Kidney (tissue), 14 donors: ENCODE data around the gene BEX4. TPM values are rescaled to one million over a fixed set of nuclear protein-coding genes. Genes with fewer than 3 reads are reported as not detected.
"Not testable (repeated sequence)": the region's sequence is repeated elsewhere in the genome, so short reads cannot be mapped to it uniquely, and the experiment has no call there.

Experiments used
- DNase-seq, 5 donors: peaks; one replicate each; pipeline ENCODE4 v3.0.0-alpha.2; 2013 to 2020
- FAIRE-seq: peaks from 2 replicates; lab custom pipeline; 2012; peaks lifted over from hg19 to GRCh38; lab: Jason Lieb, UNC
- H3K27ac ChIP-seq, 2 donors: one replicate each; pipeline ENCODE4 v1.7.0; 2013; ENCODE audit warnings: low read depth in 2 of 2, low read length in 2 of 2, inconsistent platforms in 1 of 2
- H3K27me3 ChIP-seq: one replicate; pipeline ENCODE4 v1.7.1; 2013; ENCODE audit warnings: low read length, inconsistent platforms; ENCODE audit not compliant: control insufficient read depth, insufficient read depth
- H3K36me3 ChIP-seq, 3 donors: one replicate each; pipeline versions ENCODE4 v1.7.0 to v1.7.1; 2013; ENCODE audit warnings: low read length in 3 of 3, control low read depth in 1 of 3, inconsistent platforms in 1 of 3; ENCODE audit not compliant: insufficient read depth in 3 of 3, control insufficient read depth in 2 of 3
- H3K4me1 ChIP-seq, 3 donors: one replicate each; pipeline versions ENCODE4 v1.7.0 to v1.7.1; 2013; ENCODE audit warnings: low read length in 3 of 3, inconsistent platforms in 1 of 3, low read depth in 1 of 3; ENCODE audit not compliant: control insufficient read depth in 2 of 3, insufficient read depth in 2 of 3
- H3K4me3 ChIP-seq, 3 donors: one replicate each; pipeline versions ENCODE4 v1.7.0 to v1.8.1; 2013; ENCODE audit warnings: low read length in 3 of 3, control low read depth in 1 of 3, inconsistent platforms in 1 of 3
- H3K9ac ChIP-seq, 3 donors: one replicate each; pipeline versions ENCODE4 v1.7.0 to v1.7.1; 2013; ENCODE audit warnings: low read length in 3 of 3, control low read depth in 1 of 3, inconsistent platforms in 1 of 3
- H3K9me3 ChIP-seq, 3 donors: one replicate each; pipeline versions ENCODE4 v1.7.0 to v1.7.1; 2013; ENCODE audit warnings: low read length in 3 of 3, control low read depth in 1 of 3, inconsistent platforms in 1 of 3; ENCODE audit not compliant: control insufficient read depth in 2 of 3, insufficient read depth in 1 of 3
- intact Hi-C: fragments of 100-400 bp; cut with DNase I; formaldehyde crosslinking; loops from one replicate; pipeline ENCODE4 v1.11.1; 2022
- polyA plus RNA-seq: library from polyadenylated mRNA; stranded (reverse); fragments of 350-450 nt; fragmentation: Illumina TruSeq; extraction: RNeasy Lipid Tissue Mini Kit (QIAGEN cat#74804); gene quantifications from one replicate; pipeline ENCODE4 v1.2.3, GENCODE V29; 2014; ENCODE audit warnings: low read depth, low replicate concordance; ENCODE audit not compliant: insufficient read depth
- total RNA-seq: library from RNA; stranded (reverse); fragmentation: NEBNext Ultra II Directional; extraction: Animal tissue kit (Norgen Biotek cat#: 25700); gene quantifications from one replicate; pipeline ENCODE4 v1.2.1, GENCODE V29; 2021
- TF ChIP-seq, protein P1 (sequence below): IDR thresholded peaks from 3 replicates; pipeline ENCODE4 v1.5.1; 2012; ENCODE audit warnings: mild to moderate bottlenecking, moderate library complexity, borderline replicate concordance; ENCODE audit not compliant: insufficient read depth; ENCODE audit errors: extremely low read depth
- donor health status: control.
- donor health status: control.
- donor health status: control.
- donor health status: control.
- donor health status: control.
- donor health status: DM: yes; HTN: yes; CAD: no.
- donor health status: Normal renal cell carcinoma (clear cell type).

Gene BEX4
- total and polyA plus RNA-seq, 2 donors from 2014 or later, result 52.6 to 135 TPM

DNA sequence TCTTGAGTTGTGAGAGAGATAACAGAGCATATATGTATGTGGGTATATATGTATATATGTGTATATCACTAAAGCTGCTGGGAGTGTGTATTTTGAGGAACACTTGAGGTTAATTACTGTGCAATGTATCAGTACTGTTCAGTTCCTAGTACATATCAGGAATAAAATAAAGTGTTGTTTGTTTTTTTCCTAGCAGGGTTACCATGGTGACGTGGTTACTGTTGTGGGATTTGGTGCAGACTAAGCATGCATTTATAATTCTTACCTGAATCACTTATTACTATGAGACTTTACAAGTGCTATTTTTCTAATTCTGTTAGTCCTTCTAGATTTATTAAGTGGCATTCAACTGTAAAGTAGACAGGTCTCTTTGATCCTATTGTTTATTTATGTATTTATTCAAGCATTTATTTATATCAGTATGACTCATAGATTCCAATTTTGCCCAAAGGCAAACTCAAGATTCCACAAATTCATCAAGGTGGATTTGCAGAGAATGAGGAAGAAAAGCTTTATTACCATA lies 26.9 kb upstream of the BEX4 start:
- DNase-seq (peak in 2 of 5 donors; percentile 19 to 22), FAIRE-seq (peak; percentile 64)
- no peaks in the 10 kb centered on the region for H3K36me3 ChIP-seq
- H3K27ac ChIP-seq, result no peak overlapping the region
- no peak overlapping the region for H3K4me3 ChIP-seq
- H3K9me3 ChIP-seq, result no peaks in the 10 kb centered on the region
- no peaks in the 10 kb centered on the region for H3K27me3 ChIP-seq
- H3K9ac ChIP-seq, result no peak overlapping the region
- intact Hi-C loops, result no loop called here
- TF ChIP-seq, protein P1, sequence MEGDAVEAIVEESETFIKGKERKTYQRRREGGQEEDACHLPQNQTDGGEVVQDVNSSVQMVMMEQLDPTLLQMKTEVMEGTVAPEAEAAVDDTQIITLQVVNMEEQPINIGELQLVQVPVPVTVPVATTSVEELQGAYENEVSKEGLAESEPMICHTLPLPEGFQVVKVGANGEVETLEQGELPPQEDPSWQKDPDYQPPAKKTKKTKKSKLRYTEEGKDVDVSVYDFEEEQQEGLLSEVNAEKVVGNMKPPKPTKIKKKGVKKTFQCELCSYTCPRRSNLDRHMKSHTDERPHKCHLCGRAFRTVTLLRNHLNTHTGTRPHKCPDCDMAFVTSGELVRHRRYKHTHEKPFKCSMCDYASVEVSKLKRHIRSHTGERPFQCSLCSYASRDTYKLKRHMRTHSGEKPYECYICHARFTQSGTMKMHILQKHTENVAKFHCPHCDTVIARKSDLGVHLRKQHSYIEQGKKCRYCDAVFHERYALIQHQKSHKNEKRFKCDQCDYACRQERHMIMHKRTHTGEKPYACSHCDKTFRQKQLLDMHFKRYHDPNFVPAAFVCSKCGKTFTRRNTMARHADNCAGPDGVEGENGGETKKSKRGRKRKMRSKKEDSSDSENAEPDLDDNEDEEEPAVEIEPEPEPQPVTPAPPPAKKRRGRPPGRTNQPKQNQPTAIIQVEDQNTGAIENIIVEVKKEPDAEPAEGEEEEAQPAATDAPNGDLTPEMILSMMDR, result no peak
- H3K4me1 ChIP-seq, result no peaks in the 10 kb centered on the region

DNA sequence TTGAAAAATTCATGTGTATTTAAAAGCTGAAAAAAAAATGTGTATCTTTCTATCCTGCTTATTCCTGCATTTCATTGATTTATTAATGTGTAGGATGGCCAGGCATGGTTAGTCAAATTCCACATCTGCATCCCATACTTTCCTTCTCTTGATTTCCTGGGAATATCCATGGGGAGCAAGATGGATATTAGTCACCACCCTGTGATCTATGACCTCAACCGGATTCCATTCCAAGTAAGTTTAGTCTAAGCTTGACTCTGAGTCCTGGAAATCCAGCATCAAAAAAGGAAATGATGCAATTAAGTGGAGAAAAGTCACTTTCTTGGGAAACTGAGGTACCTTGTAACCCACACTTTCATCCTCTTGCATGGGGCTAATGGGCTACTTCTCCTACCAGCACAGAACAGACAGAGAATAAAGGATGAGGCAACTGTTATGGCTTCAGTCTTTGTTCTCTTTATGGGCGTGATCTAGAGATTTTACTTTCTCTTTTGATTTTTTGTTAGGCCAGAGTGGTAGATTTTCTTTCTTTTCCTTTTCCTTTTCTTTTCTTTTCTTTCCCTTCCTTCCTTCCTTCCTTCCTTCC lies 17.1 kb upstream of the BEX4 start:
- H3K9me3 ChIP-seq, result no peaks in the 10 kb centered on the region
- intact Hi-C loops, result no loop called here
- H3K9ac ChIP-seq, result no peak overlapping the region
- no peaks in the 10 kb centered on the region for H3K27me3 ChIP-seq
- DNase-seq (no peak), FAIRE-seq (no peak)
- no peak overlapping the region for H3K4me3 ChIP-seq
- TF ChIP-seq, protein P1, result no peak
- no peak overlapping the region for H3K27ac ChIP-seq
- no peaks in the 10 kb centered on the region for H3K4me1 ChIP-seq
- no peaks in the 10 kb centered on the region for H3K36me3 ChIP-seq

DNA sequence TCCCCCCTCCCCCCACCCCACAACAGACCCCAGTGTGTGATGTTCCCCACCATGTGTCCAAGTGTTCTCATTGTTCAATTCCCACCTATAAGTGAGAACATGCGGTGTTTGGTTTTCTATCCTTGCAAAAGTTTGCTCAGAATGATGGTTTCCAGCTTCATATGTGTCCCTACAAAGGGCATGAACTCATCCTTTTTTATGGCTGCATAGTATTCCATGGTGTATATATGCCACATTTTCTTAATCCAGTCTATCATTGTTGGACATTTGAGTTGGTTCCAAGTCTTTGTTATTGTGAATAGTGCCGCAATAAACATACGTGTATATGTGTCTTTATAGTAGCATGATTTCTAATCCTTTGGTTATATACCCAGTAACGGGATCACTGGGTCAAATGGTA lies 16.2 kb upstream of the BEX4 start:
- H3K9ac ChIP-seq, H3K36me3 ChIP-seq, H3K9me3 ChIP-seq, DNase-seq, H3K27ac ChIP-seq, H3K27me3 ChIP-seq, H3K4me1 ChIP-seq, H3K4me3 ChIP-seq, intact Hi-C loops, FAIRE-seq: not testable (repeated sequence)

DNA sequence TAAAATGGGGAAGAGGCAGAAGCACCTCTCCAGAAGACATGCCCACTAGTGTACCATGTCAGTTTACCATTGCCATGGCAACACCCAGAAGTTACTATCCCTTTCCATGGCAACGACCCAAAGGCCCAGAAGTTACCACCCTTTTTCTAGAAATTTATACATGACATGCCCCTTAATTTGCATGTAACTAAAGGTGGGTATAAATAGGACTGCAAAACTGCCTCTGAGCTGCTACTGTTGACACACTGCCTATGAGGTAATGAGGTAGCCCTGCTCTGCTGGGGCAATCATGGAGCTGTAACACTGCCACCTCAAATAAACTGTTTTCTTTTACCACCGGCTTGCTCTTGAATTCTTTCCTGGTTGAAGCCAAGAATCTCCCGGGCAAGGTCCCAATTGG lies 13.9 kb upstream of the BEX4 start:
- Histone ChIP-seq H3K9me3 (no peaks in the 10 kb centered on the region), H3K27ac (no peak overlapping the region), H3K27me3 (no peaks in the 10 kb centered on the region), H3K36me3 (no peaks in the 10 kb centered on the region), H3K9ac (no peak overlapping the region), H3K4me3 (no peak overlapping the region), H3K4me1 (no peaks in the 10 kb centered on the region)
- TF ChIP-seq, protein P1, result no peak
- DNase-seq (no peak), FAIRE-seq (no peak)
- intact Hi-C loops, result no loop called here
